Dermis microvascular lymphatic vessel endothelial cell (primary cell): Measurements from ENCODE around the gene CDC42EP1. TPM values are rescaled to one million over a fixed set of nuclear protein-coding genes. Genes with fewer than 3 reads are reported as not detected.

ENCODE experiments used
- DNase-seq, 2 donors: peaks; one replicate each; pipeline versions ENCODE4 v3.0.0 to v3.0.0-alpha.2; 2010; ENCODE audit warnings: low read depth in 2 of 2
- total RNA-seq: library from RNA; depleted of rRNA; stranded (reverse); fragments of >200 nt; gene quantifications from 2 replicates; pipeline ENCODE4 v1.2.1, GENCODE V29; 2014

CDC42EP1 gene
- total RNA-seq, 1 donor from 2014 or later = 6.8 TPM

DNA sequence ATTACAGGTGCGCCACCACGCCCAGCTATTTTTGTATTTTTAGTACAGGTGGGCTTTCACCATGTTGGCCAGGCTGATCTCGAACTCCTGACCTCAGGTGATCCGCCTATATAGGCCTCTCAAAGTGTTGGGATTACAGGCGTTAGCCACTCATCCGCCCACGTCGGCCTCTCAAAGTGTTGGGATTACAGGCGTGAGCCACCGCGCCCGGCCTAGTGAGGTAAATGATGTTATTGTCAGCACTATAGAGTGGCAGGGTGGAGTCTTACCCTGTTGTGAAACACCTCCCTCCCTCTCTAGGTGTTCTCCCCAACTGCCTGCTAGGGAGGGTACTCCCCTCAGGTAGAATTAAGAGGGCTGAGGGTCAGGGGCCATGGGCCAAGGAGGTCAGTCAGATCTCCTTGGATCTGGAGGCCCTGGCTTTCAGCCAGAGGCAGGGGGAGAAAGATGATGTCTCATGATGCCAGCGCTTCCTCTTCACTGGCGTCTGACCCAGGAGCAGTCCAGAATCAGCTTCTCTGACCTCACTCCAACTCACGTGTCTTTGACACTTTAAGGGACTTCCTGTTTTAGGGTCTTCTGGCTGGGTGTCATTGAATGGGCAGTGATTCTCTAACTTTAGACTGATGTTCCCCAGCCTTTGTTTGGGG lies 50.3 kb downstream of the CDC42EP1 start:
- DNase-seq = no peak

- no peak for DNase-seq
Observed at GRCh38 chr22:37611207-37611606, 50.9 kb downstream of the CDC42EP1 start.

DNA sequence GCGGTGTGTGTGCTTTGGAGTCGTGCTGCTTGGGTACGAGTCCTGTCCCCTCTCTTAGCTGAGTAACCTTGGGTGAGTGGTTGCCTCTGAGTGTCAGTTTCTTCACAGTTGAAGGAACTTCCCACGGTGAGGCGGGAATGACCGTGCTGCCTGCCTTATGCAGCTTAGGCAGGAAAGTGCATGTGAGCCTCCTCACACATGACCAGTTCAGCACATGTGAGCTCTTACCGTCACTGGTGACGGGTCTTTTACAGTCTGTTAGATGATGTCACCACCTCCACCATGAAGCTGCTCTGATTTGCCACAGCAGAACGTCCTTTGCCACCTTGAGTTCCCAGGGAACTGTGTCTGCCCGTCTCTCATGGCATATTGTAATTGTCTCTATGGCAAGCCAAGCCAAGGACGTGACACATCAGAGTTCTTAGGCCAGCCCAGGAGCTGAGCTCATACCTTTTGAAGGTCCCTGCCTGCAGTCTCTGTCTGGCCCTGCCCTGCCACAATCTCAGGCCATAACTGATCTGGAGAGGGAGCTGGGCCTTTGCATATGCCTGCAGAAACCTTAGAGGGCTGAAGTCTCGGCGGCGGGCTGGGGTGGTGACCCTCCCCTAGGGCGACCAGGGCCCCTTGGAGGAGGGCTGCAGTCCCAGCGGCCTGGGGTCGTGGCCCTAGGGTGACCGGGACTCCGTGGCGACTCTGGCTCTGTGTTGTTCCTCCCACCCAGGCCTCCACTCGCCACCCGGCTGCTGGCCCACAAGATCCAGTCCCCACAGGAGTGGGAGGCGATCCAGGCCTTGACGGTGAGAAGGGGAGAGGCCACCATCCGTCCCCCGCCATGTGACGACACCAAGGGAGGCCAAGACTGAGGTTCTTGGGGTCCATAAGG lies 56.2 kb downstream of the CDC42EP1 start:
- no peak for DNase-seq

- DNase-seq = no peak
Observed at GRCh38 chr22:37617431-37617830, 57.2 kb downstream of the CDC42EP1 start.

- no peak for DNase-seq
Observed at GRCh38 chr22:37618072-37618656, 57.9 kb downstream of the CDC42EP1 start.

GRCh38 chr22:37618674-37619073 lies 58.4 kb downstream of the CDC42EP1 start:
- DNase-seq = no peak

Other genes starting within 250 kb of the CDC42EP1 start
- under 0.01 TPM in 2 replicates for gene ELFN2, start 133.0 kb upstream of the CDC42EP1 start, total RNA-seq
- 97.7 and 197 TPM in 2 replicates for gene MFNG, start 74.1 kb upstream of the CDC42EP1 start, total RNA-seq
- 47.9 and 55.6 TPM in 2 replicates for gene CARD10, start 41.1 kb upstream of the CDC42EP1 start, total RNA-seq
- not detected in 2 replicates for gene LGALS2, start 19.6 kb downstream of the CDC42EP1 start, total RNA-seq
- 42.0 and 62.8 TPM in 2 replicates for gene GGA1, start 48.4 kb downstream of the CDC42EP1 start, total RNA-seq
- gene SH3BP1, start 79.2 kb downstream of the CDC42EP1 start, total RNA-seq = 0.89 and 1.3 TPM in 2 replicates
- 6.7 and 9.2 TPM in 2 replicates for gene PDXP, start 98.2 kb downstream of the CDC42EP1 start, total RNA-seq
- 3,435 and 6,925 TPM in 2 replicates for gene LGALS1, start 115.2 kb downstream of the CDC42EP1 start, total RNA-seq
- gene NOL12, start 125.9 kb downstream of the CDC42EP1 start, total RNA-seq = 15.9 and 17.6 TPM in 2 replicates
- 95.9 and 142 TPM in 2 replicates for gene TRIOBP, start 136.6 kb downstream of the CDC42EP1 start, total RNA-seq
- 16.9 and 24.6 TPM in 2 replicates for gene GCAT, start 247.5 kb downstream of the CDC42EP1 start, total RNA-seq